Endothelial cell (in vitro differentiated cells): ENCODE results near the gene SRP68. TPM values are rescaled to one million over a fixed set of nuclear protein-coding genes. Genes with fewer than 3 reads are reported as not detected.
"Not testable (repeated sequence)": the region's sequence is repeated elsewhere in the genome, so short reads cannot be mapped to it uniquely, and the experiment has no call there.

Source experiments
- DNase-seq: peaks from one replicate; pipeline ENCODE4 v3.0.0; 2021; ENCODE audit warnings: low spot score
- H3K27ac Mint-ChIP-seq: one replicate; pipeline ENCODE4 v1.8.0; 2021; ENCODE audit warnings: mixed read lengths, inconsistent platforms; ENCODE audit not compliant: unreplicated experiment
- H3K27me3 Mint-ChIP-seq: one replicate; pipeline ENCODE4 v1.8.0; 2021; ENCODE audit warnings: mild to moderate bottlenecking, moderate library complexity, mixed read lengths, inconsistent platforms; ENCODE audit not compliant: unreplicated experiment
- H3K36me3 Mint-ChIP-seq: one replicate; pipeline ENCODE4 v1.8.0; 2021; ENCODE audit warnings: mild to moderate bottlenecking, low read depth, mixed read lengths, inconsistent platforms; ENCODE audit not compliant: unreplicated experiment
- H3K4me1 Mint-ChIP-seq: one replicate; pipeline ENCODE4 v1.8.0; 2021; ENCODE audit warnings: mild to moderate bottlenecking, mixed read lengths, inconsistent platforms; ENCODE audit not compliant: unreplicated experiment
- H3K4me3 Mint-ChIP-seq: one replicate; pipeline ENCODE4 v1.8.0; 2021; ENCODE audit warnings: mild to moderate bottlenecking, mixed read lengths, inconsistent platforms; ENCODE audit not compliant: unreplicated experiment
- H3K9me3 Mint-ChIP-seq: one replicate; pipeline ENCODE4 v1.8.0; 2021; ENCODE audit warnings: mixed read lengths, inconsistent platforms; ENCODE audit not compliant: unreplicated experiment
- CTCF ChIP-seq: fragments of 200-600 bp; sonication (generic); IDR thresholded peaks from one replicate; pipeline ENCODE4 v1.5.0; 2021; ENCODE audit warnings: antibody characterized with exemption; ENCODE audit not compliant: unreplicated experiment
- total RNA-seq: library from RNA; stranded (reverse); fragmentation: NEBNext Ultra II Directional; extraction: Animal tissue kit (Norgen Biotek cat#: 25700); gene quantifications from one replicate; pipeline ENCODE4 v1.2.1, GENCODE V29; 2021; ENCODE audit not compliant: unreplicated experiment

The SRP68 gene
- total RNA-seq, 1 donor from 2014 or later, result 62.6 TPM

- Mint-ChIP-seq H3K4me1 (no peaks in the 10 kb centered on the region), H3K27me3 (peaks cover 2% of the 10 kb centered on the region), H3K36me3 (peaks cover 30% of the 10 kb centered on the region), H3K9me3 (no peaks in the 10 kb centered on the region), H3K4me3 (peak overlapping the region; percentile 47), H3K27ac (no peak overlapping the region)
- DNase-seq, result no peak
- no peak for TF ChIP-seq CTCF
Observed at GRCh38 chr17:76065775-76066174, 6.5 kb downstream of the SRP68 start.

GRCh38 chr17:76063875-76064546 is 8.3 kb downstream of the SRP68 start:
- H3K27me3 Mint-ChIP-seq, result peaks cover 2% of the 10 kb centered on the region
- H3K27ac Mint-ChIP-seq, result no peak overlapping the region
- no peaks in the 10 kb centered on the region for H3K9me3 Mint-ChIP-seq
- no peak for DNase-seq
- no peak for TF ChIP-seq CTCF
- no peaks in the 10 kb centered on the region for H3K4me1 Mint-ChIP-seq
- peaks cover 37% of the 10 kb centered on the region for H3K36me3 Mint-ChIP-seq
- H3K4me3 Mint-ChIP-seq, result peak overlapping the region; percentile 37

GRCh38 chr17:76058264-76058663 is 14.1 kb downstream of the SRP68 start:
- H3K36me3 Mint-ChIP-seq, result peaks cover 40% of the 10 kb centered on the region

GRCh38 chr17:76056882-76057281 is 15.4 kb downstream of the SRP68 start:
- no peak for TF ChIP-seq CTCF
- H3K4me1 Mint-ChIP-seq, result no peaks in the 10 kb centered on the region
- H3K36me3 Mint-ChIP-seq, result peaks cover 41% of the 10 kb centered on the region
- H3K4me3 Mint-ChIP-seq, result peak overlapping the region; percentile 24
- no peak overlapping the region for H3K27ac Mint-ChIP-seq
- H3K27me3 Mint-ChIP-seq, result peaks cover 4% of the 10 kb centered on the region
- H3K9me3 Mint-ChIP-seq, result no peaks in the 10 kb centered on the region
- DNase-seq, result no peak

More at GRCh38 chr17:76058264-76058663, 14.1 kb downstream of the SRP68 start:
- H3K27me3 Mint-ChIP-seq, H3K4me3 Mint-ChIP-seq, DNase-seq, H3K4me1 Mint-ChIP-seq, H3K9me3 Mint-ChIP-seq, H3K27ac Mint-ChIP-seq: not testable (repeated sequence)

GRCh38 chr17:76054112-76054476 is 18.2 kb downstream of the SRP68 start:
- Mint-ChIP-seq H3K4me1 (no peaks in the 10 kb centered on the region), H3K4me3 (no peak overlapping the region), H3K9me3 (no peaks in the 10 kb centered on the region), H3K27ac (no peak overlapping the region), H3K36me3 (peaks cover 47% of the 10 kb centered on the region), H3K27me3 (peaks cover 4% of the 10 kb centered on the region)
- DNase-seq, result no peak
- TF ChIP-seq CTCF, result no peak
